Left renal pelvis (tissue), 4 donors: ENCODE measurements around the gene PTPRJ. TPM values are rescaled to one million over a fixed set of nuclear protein-coding genes. Genes with fewer than 3 reads are reported as not detected.
"Not testable (repeated sequence)": the region's sequence is repeated elsewhere in the genome, so short reads cannot be mapped to it uniquely, and the experiment has no call there.

ENCODE experiments used
- DNase-seq, 4 donors: peaks; one replicate each; pipeline ENCODE4 v3.0.0-alpha.2; 2013; ENCODE audit warnings: low read depth in 4 of 4, low spot score in 3 of 4
- polyA plus RNA-seq, 4 donors: library from polyadenylated mRNA; unstranded; fragments of 120-200 nt; gene quantifications; one replicate each; pipeline ENCODE4 v1.2.1, GENCODE V29; 2013; ENCODE audit not compliant: insufficient read length in 4 of 4

PTPRJ gene
- 10 to 100 TPM in 3 of 4 donors, 1 to 10 TPM in 1; 9.0 to 25.1 (median 23.9) TPM for polyA plus RNA-seq

DNA sequence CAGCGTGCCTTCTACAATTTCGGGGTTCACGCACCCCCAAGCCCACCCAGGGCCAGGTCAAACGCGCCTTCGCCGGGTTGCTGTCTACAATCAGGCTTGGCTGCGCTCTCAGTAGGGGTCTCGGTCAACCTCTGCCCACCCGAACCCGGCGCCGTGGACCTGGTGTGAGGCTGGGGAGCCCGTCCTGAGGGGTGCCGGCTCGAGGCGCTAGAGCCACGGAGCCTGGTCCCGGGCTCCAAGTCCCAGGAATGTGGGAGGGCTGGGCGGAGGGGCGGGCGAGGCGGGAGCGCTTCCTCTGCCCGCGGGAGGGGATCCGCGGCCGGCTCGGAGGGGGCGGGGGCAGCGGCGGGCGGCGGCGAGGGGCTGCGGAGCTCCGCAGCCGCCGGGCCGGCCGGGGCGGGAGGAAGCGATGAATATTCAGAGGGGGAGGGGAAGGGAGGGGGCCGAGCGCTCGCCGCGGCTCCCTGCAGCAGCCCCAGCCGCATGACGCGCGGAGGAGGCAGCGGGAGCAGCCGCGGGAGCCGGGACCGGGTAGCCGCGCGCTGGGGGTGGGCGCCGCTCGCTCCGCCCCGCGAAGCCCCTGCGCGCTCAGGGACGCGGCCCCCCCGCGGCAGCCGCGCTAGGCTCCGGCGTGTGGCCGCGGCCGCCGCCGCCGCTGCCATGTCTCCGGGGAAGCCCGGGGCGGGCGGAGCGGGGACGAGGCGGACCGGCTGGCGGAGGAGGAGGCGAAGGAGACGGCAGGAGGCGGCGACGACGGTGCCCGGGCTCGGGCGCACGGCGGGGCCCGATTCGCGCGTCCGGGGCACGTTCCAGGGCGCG, at the start of gene PTPRJ:
Gene PTPRJ, plus strand, starts transcription at position 472 of the 819 bp plus-strand sequence. CDS start 354 bp downstream, outside the sequence.
- no peak for DNase-seq

DNA sequence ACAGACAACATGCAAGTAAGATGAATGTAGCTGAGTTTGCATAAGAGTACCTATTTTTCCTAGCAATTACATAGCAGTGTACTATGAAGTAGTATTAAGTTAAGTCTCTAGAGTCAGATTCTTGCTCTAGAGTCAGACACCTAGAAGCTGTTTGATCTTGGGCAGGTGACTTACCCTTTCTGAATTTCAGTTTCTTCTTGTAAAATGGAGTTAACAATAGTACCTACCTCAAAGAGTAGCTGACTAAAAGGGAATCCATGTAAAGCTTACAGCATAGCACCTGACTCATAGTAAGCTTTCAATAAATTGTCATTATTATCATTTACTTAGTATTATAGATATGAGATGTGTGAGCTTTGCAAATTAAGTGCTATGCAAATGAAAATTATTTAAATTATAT, 47.8 kb upstream of the PTPRJ start:
- DNase-seq = no peak

DNA sequence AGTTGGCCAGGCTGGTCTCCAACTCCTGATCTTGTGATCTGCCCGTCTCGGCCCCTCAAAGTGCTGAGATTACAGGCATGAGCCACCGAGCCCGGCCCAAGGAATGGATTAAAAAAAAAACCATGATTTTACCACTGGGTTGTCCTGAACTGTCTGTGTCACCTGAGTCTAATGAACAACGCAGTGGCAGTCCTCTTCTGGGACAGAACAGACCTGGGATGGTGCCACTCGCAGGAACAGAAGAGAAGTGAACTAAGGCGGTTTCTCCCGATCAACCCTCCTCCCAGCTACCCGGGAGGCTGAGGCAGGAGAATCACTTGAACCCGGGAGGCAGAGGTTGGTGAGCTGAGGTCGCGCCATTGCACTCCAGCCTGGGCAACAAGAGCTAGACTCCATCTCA, 46.6 kb upstream of the PTPRJ start:
- DNase-seq = not testable (repeated sequence)

DNA sequence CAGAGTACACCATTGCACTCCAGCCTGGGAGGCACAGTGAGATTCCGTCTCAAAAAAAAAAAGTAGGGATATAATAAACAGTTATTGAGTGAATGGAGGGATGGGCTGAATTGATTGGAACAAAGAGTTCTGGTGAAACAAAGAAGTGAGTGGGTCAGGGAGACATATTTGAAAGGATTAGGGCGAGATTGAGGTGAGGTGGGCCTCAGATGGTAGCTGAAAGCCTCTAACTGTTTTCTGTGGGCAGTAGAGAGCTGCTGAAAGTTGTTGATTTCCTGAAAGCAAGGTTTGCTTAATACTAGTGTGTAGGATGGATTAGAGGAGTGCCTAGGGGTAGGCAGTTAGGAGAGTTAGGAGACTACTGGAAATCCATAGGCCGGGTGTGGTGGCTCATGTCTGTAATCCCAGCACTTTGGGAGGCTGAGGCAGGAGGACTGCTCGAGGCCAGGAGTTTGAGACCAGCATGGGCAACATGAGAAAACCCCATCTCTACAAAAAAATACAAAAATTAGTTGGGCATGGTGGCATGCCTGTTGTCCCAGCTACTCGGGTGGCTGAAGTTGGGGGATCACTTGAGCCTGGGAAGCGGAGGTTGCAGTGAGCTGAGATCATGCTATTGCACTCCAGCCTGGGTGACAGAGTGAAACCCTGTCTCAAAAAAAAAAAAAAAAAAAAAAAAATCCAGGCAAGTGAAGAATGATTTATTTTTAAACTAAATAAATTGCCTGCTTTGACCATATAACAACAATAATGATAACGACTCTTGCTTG, 41.4 kb upstream of the PTPRJ start:
- no peak for DNase-seq

DNA sequence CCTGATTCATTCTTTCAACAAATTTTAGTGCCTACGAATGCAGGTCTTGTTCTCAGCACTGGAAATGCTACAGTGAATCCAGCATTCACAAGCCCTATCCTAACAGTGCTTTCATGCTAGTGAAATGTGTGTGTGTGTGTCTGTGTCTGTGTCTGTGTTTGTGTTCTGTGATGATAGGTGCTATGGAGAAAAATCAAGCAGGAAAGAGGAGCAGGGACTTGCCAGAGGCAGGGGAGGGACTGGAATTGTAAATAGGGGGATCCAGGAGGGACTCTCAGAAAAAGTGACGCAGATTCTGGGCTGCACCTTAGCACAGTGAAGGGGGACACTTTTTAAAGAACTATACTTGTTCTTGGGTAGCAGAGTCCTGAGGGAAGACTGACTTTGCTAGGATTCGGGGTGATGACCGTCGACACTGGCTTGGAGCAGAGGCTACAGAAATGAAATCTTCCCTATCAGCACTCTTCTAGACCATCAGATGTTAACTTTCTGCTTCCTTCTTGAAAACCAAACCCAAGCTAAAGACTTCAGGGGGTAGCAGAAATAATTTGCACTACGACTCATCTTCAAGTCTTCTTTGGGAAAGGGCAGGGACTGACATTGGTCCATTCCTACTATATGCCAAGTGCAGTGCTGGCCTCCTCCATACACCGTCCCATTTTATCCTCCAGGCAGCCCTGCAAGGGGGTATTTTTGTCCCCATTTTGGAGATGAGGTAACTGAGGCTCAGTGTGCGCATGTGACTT, 39.3 kb upstream of the PTPRJ start:
- DNase-seq = no peak

DNA sequence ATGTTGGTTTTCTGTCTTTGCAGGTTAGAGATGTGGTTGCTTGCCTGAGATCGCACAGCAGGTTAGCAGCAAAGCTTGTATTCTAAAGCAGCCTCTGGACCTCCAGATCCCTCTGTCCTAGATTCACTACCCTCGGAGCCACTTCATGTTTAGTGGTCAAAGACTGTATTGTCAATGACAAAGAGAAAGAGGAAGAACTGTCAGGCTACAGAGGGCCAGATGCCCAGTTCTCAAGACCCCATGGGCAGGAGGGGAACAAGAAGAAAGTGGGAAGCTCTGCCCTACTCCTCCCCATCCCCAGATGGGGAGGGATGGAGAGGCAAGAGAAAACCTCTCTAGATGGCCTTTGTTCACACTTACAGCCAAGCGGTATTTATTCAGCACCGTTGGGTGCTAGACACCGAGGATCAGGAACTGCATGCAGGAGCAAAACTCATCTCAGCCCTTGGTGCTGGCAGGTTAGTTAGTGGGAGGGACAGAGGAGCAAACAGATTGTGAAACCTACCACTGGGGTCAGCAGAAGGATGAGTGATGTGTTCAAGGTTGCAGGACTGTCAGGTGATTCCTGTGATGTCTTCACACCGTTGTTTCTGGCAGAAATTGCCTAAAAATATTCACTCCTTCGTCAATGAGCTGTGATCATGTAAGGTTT, 38.3 kb upstream of the PTPRJ start:
- no peak for DNase-seq

DNA sequence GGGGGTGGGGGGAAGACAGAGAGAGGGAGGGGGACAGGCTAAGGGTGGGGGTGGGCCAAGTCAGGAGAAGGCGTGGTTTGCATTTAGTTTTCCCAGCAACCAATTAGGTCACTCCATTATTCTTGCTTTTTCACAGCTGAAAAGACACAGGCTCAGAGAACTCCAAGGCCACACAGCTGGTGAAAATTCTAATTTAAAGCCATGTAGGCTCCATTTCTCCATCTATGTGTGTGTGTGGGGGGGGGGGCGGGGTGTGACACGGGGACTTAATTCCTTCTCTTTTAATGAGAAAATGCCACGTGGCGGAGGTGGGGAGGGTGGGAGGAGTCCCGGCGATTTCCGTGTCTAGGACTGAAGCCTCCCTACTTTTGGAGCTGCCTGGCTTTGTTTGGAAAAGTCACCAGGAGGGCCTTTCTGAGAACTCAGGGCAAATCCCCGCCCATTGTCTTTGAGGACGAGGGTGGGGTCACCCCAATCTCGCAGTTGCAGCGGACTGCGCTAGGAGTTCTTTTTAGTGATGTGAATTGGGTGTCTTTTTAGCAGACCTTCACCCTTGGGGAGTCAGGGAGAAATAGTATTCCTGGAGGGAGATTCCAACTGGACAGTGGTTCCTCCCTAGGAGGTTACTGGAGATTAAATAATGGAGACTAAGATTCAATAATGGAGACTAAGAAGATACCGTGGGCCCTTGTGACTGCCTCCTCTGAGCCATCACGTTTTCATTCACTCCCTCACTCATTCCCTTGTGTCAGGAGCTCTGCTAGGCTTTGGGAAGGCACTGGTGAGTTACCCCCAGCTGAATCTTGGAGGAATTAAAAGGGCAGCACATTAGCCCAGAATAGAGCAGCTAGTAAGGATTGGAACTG, 36.4 kb upstream of the PTPRJ start:
- no peak for DNase-seq

DNA sequence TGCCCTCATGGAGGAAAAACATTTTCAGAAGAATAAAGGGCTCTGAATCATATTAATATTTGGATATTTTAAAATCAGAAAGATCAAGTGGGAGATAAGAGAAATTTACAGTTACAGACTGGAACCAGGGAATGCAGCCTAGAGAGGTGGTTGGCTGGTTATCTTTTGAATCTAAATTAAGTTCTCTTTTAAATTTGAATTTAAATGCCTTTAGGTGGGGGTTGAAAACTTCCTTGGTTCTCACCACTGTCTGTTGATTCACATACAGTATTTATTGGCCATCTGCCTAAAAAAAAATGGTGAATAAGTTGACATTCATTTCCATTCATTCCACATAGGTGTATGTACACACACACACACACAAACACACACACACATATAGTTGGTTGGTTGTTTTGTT, 35.7 kb upstream of the PTPRJ start:
- no peak for DNase-seq

DNA sequence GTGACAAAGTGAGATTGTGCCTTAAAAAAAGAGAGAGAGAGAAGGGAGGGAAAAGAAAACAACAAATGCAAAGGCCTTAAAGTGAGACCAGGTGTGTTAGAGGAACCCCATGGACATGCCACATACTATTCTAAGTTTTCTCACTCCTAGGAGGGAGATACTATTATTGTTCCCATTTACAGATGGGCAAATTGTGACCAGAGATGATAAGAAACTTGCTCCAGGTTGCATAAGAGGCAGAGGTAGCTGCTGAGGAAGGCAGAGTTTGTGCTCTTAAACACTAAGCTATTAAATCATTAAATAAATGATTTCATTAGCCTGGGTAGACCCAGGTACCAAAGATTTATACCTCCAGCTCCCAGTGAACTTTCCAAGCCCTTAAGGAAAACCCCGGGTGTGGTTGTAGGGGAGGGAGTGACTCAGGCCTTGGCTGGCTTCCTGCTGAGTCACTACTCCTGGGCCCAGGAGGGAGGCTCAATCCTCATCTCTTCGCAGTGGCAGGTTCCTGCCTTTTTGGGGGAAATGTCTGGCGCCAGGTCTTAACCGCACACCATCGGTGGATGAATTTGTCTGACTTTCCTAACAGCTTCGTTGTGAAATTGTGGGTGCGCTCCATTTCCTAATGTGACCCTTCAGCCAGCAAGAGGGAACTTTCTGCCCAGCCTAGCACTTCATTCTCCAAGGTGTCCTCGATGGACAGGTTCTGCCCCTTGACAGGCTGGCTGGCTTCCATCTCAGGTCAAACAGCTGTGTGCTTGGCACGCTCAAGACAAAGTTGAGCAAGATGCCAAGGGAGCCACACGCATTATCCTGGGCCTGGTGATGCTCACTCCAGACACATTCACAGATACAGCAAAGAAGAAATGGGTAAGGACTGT, 33.4 kb upstream of the PTPRJ start:
- no peak for DNase-seq

DNA sequence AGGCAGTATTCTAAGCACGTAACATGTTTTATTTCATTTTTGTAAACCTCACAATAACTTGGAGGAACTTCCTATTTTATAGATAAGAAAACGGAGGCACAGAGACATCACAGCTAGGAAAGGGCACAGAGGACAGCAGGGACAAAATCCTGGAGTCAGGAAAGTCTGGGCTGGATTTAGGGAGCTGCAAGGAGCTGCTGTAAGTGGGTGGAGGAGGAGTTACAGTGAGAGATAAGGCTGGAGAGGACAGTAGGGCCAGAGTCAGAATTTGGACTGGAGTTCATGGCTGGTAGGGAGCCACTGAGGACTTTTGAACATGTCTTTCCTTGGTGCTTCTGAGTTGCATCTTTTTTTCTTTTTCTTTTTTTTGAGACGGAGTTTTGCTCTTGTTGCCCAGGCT, 32.2 kb upstream of the PTPRJ start:
- DNase-seq = no peak

DNA sequence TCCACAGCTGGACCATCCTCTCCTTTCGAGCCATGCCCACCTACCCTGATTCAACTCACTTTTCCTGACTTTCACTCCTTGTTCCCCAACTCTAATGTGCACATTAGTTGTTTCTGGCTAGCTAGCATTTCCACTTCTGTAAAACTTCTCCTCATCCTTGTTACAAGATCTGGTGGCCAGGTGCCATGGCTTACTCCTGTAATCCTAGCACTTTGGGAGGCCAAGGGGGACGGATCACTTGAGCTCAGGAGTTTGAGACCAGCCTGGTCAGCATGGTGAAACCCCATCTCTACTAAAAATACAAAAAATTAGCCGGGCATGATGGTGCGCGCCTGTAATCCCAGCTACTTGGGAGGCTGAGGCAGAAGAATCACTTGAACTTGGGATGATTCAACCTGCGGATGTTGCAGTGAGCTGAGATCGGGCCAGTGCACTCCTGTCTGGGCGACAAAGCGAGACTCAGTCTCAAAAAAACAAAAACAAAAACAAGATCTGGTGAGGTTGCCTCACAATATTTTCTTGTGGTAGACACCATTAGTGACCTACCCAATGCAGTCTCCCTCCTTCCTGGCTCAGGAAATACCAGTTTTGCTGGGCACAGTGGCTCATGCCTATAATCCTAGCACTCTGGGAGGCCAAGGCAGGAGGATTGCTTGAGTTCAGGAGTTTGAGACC, 31.2 kb upstream of the PTPRJ start:
- not testable (repeated sequence) for DNase-seq

DNA sequence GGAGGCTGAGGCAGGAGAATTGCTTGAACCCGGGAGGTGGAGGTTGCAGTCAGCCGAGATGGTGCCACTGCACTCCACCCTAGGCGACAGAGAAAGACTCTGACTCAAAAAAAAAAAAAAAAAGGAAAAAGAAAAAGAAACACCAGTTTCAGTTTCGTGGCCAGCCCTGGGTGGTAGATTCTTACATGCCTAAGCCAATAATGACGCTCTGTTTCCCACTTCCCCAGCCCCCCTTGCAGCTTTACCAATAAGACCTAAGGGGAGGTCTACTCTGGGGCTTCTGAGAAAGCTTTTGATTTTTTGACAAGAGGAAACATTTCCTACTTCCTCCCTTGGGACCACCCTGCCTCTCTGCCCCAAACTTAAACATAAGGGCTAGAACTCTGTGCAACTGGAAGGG, 30.0 kb upstream of the PTPRJ start:
- DNase-seq = no peak

DNA sequence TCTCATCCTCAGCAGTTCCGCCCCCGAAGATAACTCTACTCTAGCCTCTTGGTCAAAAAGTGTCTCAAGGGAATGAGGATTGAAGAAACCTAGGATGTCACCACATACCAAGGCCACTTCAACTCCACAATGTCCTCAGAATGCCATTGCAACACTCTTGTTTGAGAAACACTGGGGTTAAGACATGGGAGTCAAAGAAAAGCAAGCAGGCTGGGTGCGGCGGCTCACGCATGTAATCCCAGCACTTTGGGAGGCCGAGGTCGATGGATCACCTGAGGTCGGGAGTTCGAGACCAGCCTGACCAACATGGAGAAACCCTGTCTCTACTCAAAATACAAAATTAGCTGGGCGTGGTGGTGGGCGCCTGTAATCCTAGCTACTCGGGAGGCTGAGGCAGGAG, 28.9 kb upstream of the PTPRJ start:
- DNase-seq = not testable (repeated sequence)

DNA sequence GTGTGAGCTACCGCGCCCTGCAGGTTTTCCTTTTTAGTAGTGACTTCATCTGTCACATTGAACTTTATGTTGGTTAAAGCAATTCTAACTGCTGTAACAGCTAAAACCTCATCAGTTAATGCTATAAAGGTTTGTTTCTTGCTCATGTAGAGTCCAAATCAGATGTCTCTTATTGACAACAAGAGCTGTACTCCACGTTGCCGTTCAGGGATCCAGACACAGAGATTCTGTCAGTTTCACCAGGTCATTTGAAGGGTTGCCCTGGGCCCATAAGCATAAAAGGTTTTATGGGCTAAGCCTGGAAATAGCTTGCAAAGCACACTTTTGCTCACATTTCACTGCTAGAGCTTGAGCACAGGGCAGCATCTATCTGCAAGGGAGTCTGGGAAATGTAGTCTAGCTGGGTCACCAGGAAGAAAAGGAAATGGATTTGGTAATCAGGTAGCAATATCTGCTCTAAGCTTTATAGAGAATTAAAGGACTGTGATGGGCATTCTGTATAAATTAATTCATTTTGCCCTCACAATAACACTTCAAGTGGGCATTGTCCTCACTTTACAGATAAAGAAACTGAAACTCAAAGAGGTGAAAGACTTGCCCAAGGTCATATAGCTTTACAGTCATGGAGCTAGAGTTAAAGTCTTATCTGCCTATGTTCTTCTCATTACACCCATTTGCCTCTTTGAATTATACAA, 25.2 kb upstream of the PTPRJ start:
- DNase-seq = no peak

DNA sequence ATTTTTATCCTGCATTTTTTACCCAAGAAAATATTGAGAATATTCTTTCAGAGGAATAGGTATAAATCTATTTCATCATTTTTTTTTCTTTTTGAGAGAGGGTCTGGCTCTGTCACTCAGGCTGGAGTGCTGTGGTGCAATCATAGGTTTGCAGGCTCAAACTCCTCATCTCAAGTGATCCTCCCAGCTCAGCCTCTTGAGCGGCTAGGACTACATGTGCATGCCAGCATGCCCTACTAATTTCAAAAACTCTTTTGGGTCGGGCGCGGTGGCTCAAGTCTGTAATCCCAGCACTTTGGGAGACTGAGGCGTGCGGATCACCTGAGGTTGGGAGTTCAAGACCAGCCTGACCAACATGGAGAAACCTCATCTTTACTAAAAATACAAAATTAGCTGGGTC, 20.3 kb upstream of the PTPRJ start:
- no peak for DNase-seq

DNA sequence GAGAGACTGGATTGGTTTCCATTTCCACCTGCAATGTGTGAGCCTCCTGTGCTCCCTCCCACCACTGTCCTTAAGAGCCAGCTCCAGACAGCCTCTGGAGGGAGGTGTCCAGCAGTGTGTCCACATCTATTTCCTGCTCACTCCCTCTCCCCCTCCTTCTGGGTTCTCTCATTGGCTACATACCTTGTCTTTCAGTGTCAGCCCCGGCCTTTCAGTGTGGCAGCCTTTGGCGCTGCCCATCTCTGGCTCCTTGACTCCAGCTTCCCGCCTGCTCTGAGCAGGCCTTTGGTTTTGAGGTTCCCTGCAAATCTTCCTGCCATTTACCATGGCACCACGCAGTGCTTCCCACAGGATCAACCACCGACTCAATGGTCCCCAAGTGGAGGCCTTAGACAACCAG, 19.0 kb upstream of the PTPRJ start:
- no peak for DNase-seq

DNA sequence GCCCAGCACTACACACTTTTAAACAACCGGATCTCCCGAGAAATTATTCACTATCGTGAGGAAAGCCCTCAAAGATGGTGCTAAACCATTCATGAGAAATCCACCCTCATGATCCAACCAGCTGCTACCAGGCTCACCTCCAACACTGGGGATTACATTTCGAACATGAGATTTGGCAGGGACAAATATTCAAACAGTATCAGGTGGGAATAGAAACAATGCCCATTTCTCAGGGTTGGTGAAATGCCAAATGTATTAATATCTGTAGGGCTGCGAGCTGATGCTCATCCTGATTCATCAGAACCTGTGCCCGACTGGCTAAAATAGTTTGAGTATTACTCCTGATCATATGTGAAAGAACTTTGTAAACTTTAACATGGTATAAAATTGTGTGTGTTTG, 15.8 kb upstream of the PTPRJ start:
- no peak for DNase-seq
